Measurements from ENCODE around the gene UBR3.
"Not testable (repeated sequence)": the region's sequence is repeated elsewhere in the genome, so short reads cannot be mapped to it uniquely, and the experiment has no call there.

UBR3 gene

DNA sequence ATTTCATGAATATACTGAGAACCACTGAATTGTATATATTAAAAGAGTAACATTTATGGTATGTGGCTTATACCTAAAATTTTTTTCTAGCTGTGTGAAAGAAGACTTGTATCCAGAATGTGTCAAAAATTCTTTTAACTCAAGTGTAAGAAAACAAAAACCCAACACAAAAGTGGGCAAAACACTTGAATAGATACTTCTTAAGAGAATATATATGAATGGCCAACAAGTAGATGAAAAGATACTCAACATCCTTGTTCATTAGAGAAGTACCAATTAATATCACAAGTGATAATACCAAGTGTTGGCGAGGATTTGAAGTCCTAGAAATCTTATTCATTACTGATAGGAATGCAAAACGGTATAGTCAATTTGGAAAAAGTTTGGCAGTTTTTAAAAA, 243.5 kb downstream of the UBR3 start:
- DNase-seq, result no peak

DNA sequence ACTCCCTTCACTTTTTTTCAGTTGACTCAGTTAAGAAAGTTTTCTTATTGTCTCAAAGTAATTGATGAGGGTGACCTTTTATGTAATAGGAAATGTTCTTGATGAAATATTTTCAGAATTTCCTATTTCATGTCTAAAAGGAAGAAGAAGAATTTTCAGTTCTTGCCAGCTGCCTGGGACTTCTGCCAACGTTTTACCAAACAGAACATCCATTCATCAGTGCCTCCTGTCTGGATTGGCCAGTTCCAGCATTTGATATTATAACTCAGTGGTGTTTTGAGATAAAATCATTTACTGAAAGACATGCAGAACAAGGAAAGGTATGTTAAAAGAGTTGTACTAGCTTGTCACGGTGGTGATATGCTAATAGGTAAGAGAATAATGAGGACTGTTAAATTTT, 246.0 kb downstream of the UBR3 start:
- no peak for DNase-seq

DNA sequence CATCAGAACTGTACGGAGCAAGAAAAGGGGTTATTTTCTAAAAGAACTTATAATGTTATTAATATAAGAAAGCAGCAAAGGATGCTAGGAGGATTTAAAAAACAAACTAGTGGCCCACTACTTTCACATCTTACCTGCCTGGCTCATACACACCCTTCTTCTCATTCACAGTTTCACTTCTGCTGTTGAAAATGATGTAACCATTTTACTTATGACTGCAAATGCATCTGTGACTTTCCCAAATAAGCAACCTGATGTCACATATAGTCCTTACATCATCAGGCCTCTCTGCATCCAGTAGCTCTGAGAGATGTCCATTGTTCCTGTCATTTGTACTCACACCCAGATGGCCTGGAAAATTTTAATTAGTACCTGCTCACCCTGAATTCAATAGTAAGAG, 248.9 kb downstream of the UBR3 start:
- DNase-seq, result no peak

DNA sequence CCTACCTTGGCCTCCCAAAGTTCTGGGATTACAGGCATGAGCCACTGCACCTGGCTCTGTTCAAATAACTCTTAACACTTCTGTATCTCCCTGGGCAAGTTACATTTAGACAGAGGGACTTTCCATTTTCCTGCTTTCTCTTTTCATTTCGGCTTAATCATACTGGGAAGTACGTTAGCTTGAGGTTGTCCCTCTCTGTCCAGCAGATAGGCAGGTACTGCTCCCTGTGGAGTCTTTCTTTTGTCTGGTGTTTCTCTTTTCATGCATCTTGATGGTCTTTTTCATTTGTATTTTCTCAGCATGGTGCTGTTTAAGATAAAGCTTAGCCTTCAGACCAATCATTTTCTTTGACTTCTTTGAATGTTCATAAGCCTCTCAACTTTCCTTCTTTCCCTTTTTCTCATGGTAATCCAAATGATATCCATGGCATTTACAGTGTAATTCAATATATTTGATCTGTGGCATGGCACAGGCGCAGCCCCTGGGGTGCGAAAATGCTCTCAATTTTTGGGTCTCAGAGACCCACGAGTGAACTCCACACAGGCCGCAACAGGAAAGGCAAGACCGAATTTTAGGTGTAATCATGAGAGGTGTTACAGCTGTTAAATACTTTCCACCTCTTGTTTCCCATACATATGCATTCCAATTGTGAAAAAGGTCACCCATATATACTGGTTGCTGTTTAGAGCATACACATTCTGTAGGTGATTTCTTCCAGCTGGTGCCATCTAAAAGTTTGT, 250.7 kb downstream of the UBR3 start:
- DNase-seq, result no peak

DNA sequence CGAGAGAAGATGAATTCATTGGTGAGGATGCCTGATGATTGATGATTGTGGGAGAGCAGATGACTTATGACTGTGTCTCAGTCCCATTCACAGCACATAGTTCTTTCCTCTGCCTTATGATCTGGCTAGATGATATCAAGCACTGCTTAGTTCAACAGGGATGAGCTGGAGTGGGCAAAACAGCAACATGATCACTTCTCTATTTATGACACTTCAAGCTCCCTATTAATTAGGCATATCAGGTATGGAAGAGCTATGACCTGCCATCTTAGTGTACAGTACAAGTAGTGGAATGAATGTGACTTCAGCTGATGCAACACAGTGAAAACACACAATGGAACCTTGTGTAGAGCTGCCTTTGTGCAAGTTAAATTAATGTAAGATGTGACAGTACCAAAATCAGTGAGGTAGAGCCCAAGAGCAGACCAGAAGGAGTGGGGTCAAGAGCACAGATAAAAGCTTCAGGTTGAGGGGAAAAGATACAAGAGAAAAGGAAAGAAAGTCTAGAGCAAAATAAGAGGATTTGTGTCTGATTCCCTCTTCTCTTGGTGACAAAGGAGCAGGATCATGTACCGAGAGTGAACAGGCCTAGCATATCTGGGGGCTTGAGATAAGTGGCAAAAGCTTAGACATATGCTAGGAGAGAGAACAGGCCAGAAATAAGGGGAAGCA, 257.7 kb downstream of the UBR3 start:
- DNase-seq, result no peak

DNA sequence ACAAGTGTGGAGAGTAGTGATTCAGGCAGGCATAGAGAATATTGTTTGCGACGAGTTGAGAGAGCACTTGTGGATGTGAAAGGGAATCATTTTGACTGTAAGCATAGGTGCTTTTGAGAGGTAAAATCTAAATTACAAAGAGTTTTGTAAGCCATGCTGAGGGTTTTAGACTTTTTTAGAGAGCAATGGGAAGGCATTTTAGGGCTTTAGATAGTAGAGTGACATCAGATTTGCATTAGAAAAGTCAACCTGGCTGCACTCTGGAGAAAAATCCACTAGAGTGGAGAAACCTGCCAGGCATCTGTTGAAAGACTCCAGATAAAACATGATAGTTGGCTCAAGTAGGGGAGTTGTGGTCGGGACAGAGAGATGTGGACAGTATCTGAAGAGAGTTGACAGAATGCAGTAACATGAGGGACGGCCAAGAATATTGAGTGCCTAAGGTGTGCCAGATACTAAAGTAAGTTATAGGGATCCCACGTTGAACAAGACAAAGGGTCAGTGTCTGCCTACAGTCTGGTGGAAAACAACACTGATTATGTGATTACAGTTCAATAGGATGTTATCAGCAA, 258.9 kb downstream of the UBR3 start:
- DNase-seq, result no peak

DNA sequence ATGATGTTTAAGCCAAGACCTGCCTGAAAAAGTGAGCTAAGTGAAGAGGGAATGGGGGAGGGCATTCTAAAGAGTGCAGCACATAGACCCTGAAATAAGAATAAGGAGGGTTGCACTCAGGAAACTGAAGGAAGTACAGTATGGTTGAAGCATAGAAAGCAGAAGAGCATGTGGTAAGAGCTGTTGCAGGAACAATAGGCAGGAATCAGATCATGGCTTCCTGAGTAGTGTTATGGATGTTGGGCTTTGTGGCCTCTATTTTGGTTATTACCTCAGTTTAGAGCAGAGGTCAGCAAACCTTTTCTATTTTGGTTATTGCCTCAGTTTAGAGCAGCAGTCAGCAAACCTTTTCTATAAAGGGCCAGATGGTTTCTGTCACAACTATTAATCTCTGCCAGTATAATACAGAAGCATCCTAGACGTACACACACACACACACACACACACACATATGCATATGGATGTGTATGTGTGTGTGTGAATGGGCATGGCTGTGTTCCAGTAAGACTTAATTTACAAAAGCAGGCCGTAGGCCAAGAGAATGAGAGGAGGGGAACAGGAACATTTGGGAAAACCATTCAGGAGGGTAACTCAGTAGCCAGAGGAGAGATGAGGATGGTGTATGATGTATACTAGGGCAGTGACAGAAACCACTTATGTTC, 259.6 kb downstream of the UBR3 start:
- DNase-seq, result no peak

DNA sequence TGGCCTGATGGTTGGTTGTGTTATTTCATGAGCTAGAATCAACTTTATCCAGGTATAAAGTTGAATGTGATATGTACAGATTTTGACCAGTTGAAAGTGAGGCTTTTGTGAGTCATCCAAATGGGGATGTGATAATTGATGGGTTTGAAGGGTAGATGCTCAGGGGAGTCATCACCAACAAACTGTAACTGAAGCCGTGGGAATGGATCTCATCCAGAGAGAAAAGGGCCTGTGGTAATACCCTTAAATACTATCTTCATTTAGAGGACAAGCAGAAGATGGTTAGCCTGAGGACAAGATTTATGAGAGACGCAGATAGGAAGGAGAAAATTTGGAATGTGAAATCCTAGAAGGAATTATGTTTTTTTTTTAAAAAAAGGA, 260.1 kb downstream of the UBR3 start:
- no peak for DNase-seq

DNA sequence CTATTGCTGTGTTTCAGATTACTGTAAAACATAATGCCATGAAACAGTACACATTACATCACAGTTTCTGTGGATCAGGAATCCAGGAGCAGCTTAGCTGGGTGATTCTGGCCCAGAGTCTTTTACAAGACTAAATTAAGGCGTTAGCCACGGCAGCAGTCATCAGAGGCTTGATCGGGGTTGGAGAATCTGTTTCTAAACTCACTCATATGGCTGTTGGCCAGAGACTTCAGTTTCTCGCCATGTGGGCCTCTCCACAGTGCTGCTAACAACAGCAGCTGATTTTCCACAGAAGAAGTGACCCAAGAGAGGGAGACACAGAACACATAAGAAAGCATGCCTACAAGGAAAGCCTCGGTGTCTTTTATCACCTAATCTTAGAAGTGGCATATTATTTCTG, 261.5 kb downstream of the UBR3 start:
- DNase-seq, result no peak

DNA sequence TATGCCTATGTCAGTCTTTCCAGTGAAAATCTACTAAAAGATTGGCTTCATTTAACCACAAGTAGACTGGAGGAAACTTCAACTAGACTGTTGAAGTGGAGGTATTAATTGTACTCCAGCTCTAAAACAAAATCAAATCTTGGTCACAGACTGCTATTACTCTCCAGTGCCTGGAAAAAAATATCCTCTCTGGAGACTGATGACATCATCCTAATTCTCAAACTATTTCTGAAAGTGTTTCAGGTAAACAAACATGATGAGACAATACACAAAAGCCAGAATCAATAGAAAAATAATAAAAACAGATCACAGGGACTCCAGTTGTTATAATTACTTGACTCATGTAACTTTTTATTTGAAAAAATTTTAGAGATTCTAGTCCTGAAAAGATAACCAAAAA, 263.0 kb downstream of the UBR3 start:
- DNase-seq, result no peak

DNA sequence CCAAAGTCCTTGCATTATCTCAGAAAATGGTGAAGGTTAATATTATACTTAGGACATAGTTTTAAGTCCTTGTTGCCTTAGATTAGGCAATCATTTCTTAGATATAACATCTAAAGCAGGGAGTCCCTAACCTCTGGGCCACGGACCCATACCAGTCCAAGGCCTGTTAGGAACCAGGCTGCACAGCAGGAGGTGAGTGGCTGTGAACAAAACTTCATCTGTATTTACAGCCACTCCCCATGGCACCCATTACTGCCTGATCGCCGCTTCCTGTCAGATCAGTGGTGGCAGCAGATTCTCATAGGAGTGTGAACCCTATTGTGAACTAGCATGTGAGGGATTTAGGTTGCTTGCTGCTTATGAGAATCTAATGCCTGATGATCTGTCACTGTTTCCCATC, 264.2 kb downstream of the UBR3 start:
- no peak for DNase-seq

DNA sequence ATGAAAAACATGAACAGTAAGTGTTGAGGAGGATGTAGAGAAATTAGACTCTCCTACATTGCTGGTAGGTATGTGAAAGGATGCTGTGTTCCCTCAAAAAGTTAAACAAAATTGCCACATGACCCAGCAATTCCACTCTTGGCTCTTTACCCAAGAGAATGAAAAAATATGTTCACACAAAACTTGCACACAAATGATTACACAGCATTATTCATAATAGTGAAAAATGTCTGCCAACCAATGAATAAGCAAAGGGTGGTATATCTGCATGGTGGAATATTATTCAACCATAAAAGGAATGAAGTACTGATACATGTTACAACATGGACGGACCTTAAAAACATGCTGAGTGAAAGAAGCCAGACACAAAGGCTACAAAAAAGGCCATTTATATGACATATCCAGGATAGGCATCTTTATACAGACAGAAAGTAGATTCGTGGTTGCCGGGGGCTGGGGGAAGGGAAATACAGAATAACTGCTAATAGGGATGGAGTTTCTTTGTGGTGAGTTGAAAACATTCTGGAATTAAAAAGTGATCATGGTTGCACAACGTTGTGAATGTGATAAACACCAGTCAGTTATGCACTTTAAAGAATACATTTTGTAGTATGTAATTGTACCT, 265.3 kb downstream of the UBR3 start:
- DNase-seq, result no peak

DNA sequence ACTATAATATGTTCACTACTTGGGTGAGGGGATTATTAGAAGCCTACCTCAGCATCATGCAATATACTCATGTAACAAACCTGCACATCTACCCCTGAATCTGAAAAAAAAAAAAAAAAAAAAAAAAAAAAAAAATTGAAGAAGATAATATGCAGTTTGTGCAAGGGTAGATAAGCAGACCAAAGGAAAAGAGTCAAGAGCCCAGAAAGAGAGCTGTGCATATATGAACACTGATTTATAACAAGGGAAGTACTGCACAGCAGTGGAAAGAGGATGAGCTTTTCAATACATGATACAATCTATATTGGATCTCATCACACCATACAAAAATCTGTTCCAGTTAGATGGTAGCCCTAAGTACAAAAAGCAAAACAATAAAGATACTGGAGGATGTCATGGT, 268.1 kb downstream of the UBR3 start:
- DNase-seq, result no peak

DNA sequence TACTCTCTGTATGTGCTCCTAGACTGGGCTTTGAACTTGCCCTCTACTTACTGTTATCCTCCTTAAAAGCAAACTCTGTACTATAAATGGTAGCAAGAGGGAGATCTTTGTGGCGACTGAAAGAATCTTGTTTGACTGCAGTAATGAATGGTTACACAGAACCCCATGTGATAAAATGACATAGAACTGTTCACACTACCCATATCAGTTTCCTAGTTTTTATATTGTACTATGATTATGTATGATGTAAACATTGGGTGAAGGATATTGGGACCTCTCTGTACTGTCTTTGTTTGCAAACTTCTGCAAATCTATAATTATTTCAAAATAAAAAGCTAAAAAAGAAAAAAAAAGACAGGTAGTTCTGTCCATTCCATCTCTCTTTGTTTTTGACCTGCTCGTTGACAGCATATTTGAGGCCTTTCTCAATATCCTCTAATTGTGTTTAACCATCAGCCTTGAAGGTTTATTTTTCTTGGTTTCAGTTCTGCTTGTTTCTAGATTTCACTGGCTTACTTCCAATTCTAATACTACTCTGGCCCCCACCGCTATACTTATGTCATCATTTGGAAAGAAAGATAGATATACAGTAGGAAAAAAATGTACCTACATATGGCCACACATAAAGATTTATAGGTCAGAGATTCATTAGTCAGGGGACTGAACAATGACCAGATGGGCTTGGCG, 271.5 kb downstream of the UBR3 start:
- no peak for DNase-seq

DNA sequence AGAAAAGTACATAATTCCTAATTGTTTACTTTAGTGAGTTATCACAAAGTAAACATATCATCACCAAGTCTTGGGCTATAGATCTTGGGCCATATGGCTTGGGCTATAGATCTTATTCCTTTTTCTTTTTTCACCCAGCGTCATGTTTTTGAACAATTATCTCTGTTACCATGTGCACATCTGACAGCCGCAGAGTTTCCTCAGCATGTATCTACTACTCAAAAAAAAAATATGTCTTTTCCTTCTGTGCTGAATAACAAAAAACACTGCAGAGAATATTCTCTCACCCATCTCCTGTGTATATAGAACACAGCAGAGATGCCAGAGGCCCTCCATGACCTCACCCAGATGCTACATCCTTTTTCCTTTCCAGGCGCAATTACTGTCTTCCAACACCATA, 274.5 kb downstream of the UBR3 start:
- DNase-seq, result no peak

DNA sequence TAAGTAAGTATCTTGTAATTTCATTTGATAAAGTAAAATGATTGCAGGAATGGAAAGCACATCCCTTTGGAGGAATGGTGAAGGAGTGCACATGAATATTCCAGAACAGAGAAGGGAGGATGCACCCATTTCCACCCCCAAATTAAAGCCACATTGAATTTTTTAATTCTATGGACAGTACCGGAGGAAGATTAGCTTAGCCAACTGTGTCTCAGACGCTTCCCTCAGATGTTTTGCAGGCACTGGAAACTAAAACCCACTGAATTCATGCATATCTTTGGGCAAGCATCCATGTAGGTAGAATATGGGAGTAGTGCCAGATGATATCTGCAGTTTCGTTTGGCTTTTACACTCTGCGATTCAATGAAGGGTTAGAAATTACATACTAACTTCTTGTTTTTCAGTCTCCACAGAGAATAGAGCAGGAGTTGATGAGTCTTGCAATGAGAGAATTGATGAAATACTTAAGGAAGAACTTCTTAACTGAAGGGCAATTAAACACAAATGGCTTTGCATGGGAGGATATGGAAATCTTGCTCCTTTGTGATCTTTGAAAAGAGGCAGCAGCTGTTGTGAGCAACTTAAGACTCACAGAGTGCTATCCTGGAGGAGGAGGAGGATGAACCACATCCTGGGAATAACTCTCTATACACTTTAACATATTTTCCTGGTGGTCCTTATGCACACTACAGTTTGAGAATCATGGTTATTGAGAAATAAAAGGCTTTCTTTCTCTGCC, 279.0 kb downstream of the UBR3 start:
- no peak for DNase-seq

DNA sequence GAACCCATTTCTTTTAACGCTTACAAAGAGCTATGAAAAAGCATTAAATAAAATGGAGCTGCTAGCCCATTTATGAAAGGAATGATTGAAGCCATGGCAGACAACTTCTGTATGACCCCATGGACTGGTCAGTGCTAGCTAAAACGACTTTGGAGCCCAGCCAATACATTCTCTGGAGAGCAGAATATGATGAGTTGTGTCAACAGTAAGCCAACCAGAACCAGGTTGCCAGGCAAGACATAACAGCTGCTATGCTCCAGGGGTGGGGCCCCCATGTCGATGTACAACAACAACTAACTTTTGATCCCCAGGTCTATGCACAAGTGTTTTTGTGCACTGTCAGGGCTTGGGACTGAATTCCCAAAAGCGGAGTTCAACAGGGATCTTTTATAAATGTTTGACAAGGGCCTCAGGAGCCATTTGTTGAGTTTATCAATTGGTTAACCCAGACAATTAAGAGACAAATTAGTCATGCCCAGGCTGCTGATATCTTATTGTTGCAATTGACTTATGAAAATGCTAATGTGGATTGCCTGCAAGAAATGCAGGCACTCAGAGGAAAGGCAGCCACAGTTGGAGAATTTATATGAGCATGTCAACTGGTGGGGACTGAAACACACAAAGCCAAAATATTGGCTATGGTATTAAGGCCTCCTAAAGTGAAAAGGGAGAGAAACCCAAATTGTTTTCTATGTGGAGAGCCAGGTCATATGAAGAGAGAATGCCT, 286.1 kb downstream of the UBR3 start:
- DNase-seq, result peak; percentile 99

DNA sequence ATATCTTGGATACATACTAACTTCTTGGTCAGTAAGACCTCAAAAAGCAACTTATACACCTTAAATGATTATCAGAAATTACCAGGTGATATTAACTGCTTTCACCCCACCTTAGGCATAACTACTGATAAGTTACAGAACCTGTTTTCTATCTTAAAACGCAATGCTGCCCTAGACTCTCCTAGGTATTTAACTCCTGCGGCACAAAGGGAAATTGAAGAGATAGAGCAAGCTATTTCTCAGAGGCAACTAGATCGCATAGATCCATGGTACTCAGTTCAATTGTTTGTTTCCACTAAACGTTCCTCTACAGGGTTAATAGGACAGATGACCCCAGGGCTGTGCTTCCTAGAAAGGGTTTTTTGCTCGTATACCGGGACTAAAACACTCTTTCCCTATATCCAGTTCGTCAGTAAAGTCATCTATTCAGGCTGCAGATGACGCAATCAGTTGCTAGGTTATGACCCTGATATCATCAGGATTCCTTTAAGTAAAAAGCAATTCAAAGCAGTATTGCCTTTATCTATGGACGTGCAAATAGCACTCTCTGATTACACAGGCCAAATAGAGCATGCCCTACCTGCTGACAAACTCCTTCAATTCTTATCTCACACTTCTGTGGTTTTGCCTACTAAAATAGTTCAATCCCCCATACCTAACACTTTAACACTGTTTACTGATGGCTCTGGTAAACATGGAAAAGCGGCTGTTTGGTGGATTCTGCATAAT, 288.4 kb downstream of the UBR3 start:
- no peak for DNase-seq

DNA sequence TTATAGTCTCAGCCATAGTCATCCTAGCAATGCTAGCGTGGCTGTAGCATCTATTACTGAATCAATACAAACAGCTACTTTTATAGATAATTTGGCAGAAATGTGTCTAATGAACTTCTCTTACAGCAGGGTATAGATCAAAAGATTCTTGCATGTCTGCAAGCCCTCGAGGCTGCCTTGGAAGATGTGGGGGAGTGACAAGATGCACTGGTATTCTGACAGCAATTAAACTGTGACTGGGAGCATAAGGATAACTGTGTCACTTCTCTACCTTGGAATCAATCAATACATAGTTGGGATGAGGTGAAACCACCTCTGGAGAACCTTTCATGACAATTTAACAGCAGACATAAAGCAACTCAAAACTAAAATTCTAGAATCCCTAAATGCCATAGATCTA, 291.4 kb downstream of the UBR3 start:
- DNase-seq, result no peak

DNA sequence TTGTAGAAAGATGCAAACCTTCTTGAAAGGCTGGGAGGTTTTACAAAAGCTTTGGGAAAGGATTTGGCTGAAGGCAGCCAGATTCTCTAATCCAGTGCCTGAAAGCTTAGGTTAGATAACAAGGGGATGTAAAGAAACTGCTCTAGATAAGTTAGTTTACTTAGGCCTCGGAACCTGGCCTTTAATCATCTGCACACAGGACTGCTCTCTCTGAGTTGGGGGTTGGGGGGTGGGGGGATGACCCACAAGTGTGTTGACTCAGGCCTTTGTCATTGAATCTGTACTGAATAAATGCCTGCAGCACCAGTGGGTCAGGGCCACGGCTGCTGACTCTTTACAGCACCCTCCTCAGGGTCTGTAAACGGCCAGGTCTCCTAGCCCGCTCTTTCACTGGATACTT, 292.1 kb downstream of the UBR3 start:
- not testable (repeated sequence) for DNase-seq

DNA sequence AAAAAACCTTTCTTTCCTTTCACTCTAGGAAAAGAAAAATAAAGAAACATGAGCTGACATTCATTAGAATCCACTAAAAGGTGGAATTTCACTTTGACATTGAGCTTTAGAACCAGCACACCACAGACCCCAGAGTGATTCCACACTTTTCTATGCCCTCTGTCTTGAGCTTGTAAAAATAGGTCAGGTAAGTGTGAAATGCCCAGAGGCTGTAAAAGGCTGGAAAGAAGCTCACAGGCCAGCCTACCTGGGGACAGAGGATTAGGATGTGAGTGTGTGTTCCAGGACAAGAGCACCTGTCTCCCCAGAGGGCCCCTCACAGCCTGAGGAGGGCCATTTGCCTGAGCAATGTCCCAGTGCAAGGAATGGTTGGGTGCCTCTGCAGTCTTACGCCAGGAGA, 294.4 kb downstream of the UBR3 start:
- DNase-seq, result no peak
